Stimulated activated CD4-positive, alpha-beta T cell treated with anti-CD3 and anti-CD28 coated beads, Interleukin-1b, Interleukin-23, amount 100 ng/mL, for 1 hour (primary cell): ENCODE results near the gene CAPZA2.

Experiments
- DNase-seq, 2 donors: peaks; one replicate each; pipeline ENCODE4 v3.0.0-alpha.2; 2020; ENCODE audit warnings: low read depth in 2 of 2

Gene CAPZA2

DNA sequence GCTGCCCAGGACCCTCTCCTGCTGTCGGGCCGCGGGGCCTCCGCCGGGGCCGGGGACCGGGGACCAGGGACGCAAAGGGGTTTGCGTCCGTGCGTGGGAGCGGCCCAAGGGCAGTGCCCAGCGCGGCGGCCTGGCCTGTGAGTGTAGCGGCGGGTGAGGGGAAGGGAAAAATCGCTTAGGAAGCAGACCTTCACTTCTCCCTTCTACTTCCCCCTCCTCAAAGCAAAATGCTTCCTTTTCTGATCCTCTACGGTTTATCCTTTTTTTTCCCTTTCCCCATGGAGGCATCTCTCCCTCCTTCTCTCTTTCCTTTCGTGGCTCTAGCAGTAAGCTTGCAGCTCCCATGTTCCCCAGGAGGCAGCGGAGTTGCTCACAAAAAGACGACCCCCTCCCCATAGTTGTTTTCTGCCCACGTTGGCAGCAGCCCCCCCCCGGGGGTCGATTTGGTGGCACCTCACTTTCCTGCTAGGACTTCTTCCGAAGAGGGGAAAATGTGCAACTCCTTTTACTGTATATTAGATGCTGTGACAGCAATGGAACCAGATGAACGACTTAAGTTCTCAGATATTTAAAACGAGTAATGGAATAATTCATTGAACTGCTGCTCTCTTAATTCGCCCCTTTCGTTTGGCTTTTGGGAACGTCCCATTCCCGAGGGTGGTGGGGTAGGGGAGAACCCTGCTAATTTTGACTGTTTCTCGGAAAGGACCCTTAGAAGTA lies 724 bp downstream of the CAPZA2 start:
- DNase-seq, result no peak

DNA sequence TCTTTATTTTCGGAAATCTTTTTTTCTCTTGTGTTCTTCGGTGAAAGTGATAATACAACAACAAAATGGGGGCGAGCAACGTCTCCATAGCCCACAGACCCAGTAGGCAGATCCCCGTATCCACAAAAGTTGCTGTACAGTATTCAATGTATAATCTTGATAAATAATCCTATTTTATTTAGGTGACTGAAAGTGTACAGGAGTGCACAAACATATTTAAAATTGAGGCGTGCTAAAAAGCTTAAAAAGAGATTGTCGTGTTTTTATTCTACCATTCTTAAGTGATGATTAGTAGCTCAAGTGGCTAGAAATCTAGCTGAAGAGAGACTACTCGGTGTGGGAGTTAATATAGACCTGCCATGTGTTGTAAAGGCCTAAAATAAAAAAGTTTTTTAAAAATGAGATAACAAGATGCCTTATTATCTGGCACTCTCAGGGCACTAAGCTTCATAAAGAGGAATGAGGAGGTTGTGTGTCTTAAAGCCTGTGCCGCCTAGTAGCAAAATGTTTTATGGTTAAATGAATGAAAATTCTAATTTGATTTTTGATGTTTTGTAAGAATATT lies 1.6 kb downstream of the CAPZA2 start:
- DNase-seq, result no peak

DNA sequence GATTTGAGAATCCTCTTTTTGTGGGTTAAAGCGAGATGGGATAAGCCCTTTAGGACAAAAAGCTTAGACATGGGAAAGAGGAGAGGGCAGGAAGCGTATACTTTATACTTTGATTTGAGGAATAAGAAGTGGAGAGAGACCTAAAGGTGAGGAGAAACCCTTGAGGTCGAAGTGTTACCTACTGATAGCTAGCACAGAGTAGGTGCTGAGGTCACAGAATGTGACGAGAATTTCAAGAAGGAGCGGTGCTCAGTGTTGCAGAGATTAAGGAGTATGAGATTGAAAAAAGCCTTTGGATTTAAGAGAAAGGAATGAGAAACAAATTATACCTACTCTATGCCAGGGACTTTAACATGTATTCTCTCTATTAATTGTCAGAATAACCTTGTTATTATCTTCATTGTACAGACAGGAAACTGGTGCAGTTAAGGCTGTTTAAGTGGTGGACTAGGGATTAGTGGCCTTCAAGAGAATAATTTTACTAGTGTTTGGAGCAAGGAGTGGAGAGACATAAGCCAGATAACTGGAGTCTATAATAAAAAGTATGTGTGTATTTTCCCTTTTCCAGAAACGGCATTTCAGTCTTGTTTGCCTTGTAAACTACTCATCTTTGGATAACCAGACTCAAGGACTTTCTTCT lies 8.8 kb downstream of the CAPZA2 start:
- no peak for DNase-seq

GRCh38 chr7:116872026-116872425 lies 9.6 kb downstream of the CAPZA2 start:
- no peak for DNase-seq

DNA sequence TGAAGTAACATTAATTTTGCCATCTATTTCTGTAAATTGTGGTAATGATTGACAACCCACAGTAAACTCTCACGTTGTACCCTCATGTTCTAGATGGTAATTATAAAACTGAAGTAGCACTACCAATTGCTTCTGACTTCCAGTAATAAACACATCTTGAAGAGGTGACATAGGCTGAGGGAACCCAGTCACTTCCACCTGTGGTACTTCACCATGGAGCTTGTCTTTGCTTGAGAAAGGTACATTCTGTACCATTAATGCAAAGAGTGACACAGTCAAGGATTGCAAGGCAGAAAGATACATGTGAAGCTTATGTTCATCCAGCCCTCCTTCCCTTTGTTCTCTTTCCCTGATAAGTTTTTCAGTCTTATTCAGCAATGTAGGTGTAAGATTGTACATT lies 11.2 kb downstream of the CAPZA2 start:
- no peak for DNase-seq

DNA sequence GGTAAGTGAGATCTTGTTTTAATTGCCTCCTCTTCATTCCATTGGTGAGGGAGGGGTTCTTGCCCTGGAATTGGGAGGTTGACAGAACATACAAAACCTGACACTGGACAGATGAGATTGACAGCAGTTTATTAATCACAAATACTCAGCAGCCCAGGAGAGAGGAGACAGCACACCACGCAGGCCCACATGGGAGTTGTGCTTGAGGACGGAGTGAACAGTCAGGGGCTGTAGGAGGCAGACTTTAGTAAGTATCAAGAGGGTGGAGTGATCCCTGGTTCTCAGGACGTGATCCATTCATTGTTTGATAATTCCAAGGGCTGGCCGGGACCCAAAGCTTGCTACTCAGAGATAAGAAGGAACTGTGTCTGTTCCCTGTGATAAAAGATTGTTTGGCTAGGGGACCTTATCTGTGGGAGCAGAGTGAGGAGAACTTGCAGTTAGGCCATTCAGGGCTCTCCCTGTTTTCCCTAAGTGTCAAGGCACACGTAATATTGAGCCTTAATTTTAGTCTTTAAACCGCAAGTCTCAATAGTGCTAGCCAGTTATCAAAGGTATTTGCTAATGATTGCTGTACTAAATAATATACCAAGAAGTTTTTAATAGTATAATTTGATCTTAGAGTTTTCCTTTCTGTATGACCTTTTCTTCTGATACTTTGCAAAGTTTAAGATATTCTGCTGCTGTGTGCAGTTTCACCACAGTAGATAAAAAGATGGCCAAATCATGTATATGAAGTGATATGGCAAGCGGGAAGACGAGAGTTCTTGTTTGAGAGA lies 14.5 kb downstream of the CAPZA2 start:
- no peak for DNase-seq

- DNase-seq, result no peak
Observed at GRCh38 chr7:116877443-116878217, 15.2 kb downstream of the CAPZA2 start.

DNA sequence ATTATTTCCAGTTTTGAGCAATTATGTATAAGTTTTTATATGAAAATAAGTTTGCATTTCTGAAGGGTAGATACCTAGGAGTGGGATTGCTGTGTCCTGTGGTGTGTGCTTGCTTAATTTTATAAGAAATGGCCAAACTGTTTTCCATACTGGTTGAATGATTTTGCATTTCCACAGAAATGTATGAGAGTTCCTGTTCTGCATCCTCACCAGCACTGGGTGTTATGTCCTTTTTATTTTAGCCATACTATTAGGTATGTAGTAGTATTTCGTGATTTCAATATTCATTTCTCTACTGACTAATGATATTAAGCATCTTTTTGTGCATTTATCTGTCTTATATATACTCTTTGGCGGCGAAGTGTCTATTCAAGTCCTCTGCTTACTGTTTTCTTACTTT lies 22.3 kb downstream of the CAPZA2 start:
- no peak for DNase-seq

GRCh38 chr7:116885724-116886123 lies 23.3 kb downstream of the CAPZA2 start:
- no peak for DNase-seq

GRCh38 chr7:116886543-116887156 lies 24.3 kb downstream of the CAPZA2 start:
- no peak for DNase-seq

GRCh38 chr7:116888895-116889294 lies 26.5 kb downstream of the CAPZA2 start:
- DNase-seq, result no peak

DNA sequence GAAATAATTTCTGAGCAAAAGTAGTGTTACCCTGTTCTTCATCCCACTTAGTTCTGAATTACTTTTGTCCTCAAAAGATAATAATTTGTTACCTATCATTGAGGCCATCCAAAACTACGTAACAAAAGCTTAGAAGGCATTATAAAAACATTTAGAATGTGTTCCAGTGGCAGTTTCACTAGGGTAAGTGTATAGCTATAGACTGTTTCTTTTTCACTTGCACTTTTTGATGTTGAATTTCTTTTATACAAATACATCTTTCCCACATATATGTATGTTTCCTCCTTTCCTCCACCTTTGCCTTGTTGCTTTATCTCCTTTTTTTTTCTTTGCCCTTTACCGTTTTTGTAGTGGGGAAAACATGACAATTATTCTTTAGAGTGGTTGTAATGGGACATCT lies 33.5 kb downstream of the CAPZA2 start:
- DNase-seq, result no peak

- DNase-seq, result no peak
Observed at GRCh38 chr7:116897661-116898060, 35.3 kb downstream of the CAPZA2 start.

GRCh38 chr7:116899308-116899707 lies 36.9 kb downstream of the CAPZA2 start:
- no peak for DNase-seq

- DNase-seq, result no peak
Observed at GRCh38 chr7:116901143-116901542, 38.8 kb downstream of the CAPZA2 start.

GRCh38 chr7:116902867-116903266 lies 40.5 kb downstream of the CAPZA2 start:
- no peak for DNase-seq

GRCh38 chr7:116906391-116906790 lies 44.0 kb downstream of the CAPZA2 start:
- DNase-seq, result no peak

DNA sequence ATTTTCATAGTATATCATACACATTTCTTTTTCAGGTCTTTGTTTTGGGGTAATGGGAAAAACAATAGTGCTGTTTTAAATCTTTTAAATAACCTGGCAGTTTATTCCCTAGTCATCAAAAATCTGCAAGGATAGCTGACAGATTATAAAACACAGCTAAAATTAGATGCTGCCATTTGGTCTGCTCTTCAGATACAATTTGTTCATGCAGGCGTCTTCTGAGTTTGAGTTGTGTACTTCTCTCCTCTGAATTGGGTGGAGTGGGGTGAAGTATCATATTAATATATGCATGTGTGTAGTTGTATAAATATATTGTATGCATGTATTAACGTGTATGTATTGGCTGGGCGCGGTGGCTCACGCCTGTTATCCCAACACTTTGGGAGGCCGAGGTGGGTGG lies 48.0 kb downstream of the CAPZA2 start:
- DNase-seq, result no peak

GRCh38 chr7:116911801-116912200 lies 49.4 kb downstream of the CAPZA2 start:
- no peak for DNase-seq

GRCh38 chr7:116912269-116912909 lies 50.0 kb downstream of the CAPZA2 start:
- DNase-seq, result no peak

DNA sequence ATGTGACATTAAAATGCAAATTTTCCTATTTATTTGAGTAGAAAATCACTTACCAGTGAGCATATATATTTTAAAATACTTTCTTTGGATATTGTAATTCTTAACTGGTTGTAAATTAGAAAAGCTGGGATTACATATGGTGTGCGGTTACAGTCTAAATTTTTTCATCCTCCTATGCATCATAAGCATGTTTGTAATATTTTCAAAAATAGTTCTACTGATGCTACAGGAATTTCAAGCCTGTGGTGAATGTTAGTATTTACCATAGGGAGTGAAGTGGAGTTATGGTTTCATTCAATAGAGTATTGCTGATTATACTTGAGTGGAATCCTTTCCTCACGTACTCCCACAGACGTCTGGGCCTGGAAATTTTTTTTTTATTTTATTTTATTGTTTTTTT lies 56.3 kb downstream of the CAPZA2 start:
- DNase-seq, result no peak
